CD4-positive, alpha-beta memory T cell (primary cell): ENCODE measurements around the gene LRRK2. TPM values are rescaled to one million over a fixed set of nuclear protein-coding genes. Genes with fewer than 3 reads are reported as not detected.
A peak's percentile ranks its signal among the peaks of the same experiment; 100 is the strongest.

Experiments
- CTCF ChIA-PET: fragments of 350-600 bp; sonication (Branson Sonifier 250); formaldehyde crosslinking; loops from one replicate; lab custom pipeline; 2021; ENCODE audit warnings: inconsistent platforms; ENCODE audit not compliant: partially characterized antibody; lab: Charles Lee
- POLR2A ChIA-PET: fragments of 350-600 bp; sonication (Branson Sonifier 250); formaldehyde crosslinking; loops from one replicate; lab custom pipeline; 2021; ENCODE audit not compliant: partially characterized antibody; lab: Charles Lee
- DNase-seq, 5 donors: peaks; one replicate each; pipeline versions ENCODE4 v3.0.0 to v3.0.0-alpha.2; 2020 to 2022; ENCODE audit warnings: mixed read lengths in 1 of 5
- H3K27ac ChIP-seq: one replicate; pipeline ENCODE4 v1.7.0; 2013; ENCODE audit warnings: low read depth, low read length
- H3K27me3 ChIP-seq: 2 replicates; pipeline ENCODE4 v1.7.0; 2013; ENCODE audit warnings: mild to moderate bottlenecking, low read length, moderate library complexity; ENCODE audit not compliant: insufficient read depth
- H3K36me3 ChIP-seq: 2 replicates; pipeline ENCODE4 v1.7.0; 2013; ENCODE audit warnings: mild to moderate bottlenecking, low read length, moderate library complexity; ENCODE audit not compliant: insufficient read depth
- H3K4me1 ChIP-seq: 2 replicates; pipeline ENCODE4 v1.7.0; 2013; ENCODE audit warnings: mild to moderate bottlenecking, low read length, moderate library complexity; ENCODE audit not compliant: insufficient read depth
- H3K4me3 ChIP-seq, 2 donors: one replicate each; pipeline ENCODE4 v1.7.0; 2013; ENCODE audit warnings: low read length in 2 of 2, mild to moderate bottlenecking in 1 of 2
- H3K9me3 ChIP-seq, 2 donors: one replicate each; pipeline ENCODE4 v1.7.0; 2013; ENCODE audit warnings: low read length in 2 of 2, control low read depth in 1 of 2; ENCODE audit not compliant: control insufficient read depth in 1 of 2
- H3K27ac Mint-ChIP-seq, 7 donors: one replicate each; pipeline ENCODE4 v1.8.0; 2020 to 2021; ENCODE audit warnings: mixed read lengths in 7 of 7, mild to moderate bottlenecking in 6 of 7, inconsistent platforms in 3 of 7, moderate library complexity in 3 of 7
- H3K27me3 Mint-ChIP-seq, 2 donors: one replicate each; pipeline ENCODE4 v1.8.0; 2020 to 2021; ENCODE audit warnings: mixed read lengths in 2 of 2
- H3K36me3 Mint-ChIP-seq, 2 donors: one replicate each; pipeline ENCODE4 v1.8.0; 2020 to 2021; ENCODE audit warnings: mixed read lengths in 2 of 2, inconsistent platforms in 1 of 2, mild to moderate bottlenecking in 1 of 2
- H3K4me1 Mint-ChIP-seq, 4 donors: one replicate each; pipeline ENCODE4 v1.8.0; 2020 to 2021; ENCODE audit warnings: mixed read lengths in 4 of 4, mild to moderate bottlenecking in 1 of 4
- H3K4me3 Mint-ChIP-seq, 8 donors: one replicate each; pipeline ENCODE4 v1.8.0; 2020 to 2021; ENCODE audit warnings: mixed read lengths in 8 of 8, mild to moderate bottlenecking in 7 of 8, moderate library complexity in 6 of 8, inconsistent platforms in 3 of 8
- H3K9me3 Mint-ChIP-seq, 8 donors: one replicate each; pipeline ENCODE4 v1.8.0; 2020 to 2021; ENCODE audit warnings: mixed read lengths in 8 of 8, mild to moderate bottlenecking in 5 of 8, inconsistent platforms in 3 of 8, moderate library complexity in 1 of 8
- intact Hi-C: fragments of 100-400 bp; cut with micrococcal nuclease; formaldehyde crosslinking; loops from one replicate; pipeline ENCODE4 v1.15.1; 2023
- polyA plus RNA-seq, 2 donors: library from polyadenylated mRNA; unstranded; fragments of 300-500 nt; fragmentation: Illumina TruSeq; gene quantifications; one replicate each; pipeline ENCODE4 v1.2.3, GENCODE V29; 2021
- total RNA-seq, 2 experiments: library from RNA; stranded (reverse); gene quantifications; one replicate each; pipeline ENCODE4 v1.2.3, GENCODE V29; 2021

The LRRK2 gene
- total and polyA plus RNA-seq, 4 experiments from 2014 or later, result 0.10 to 0.76 (median 0.39) TPM; not detected in 1

DNA sequence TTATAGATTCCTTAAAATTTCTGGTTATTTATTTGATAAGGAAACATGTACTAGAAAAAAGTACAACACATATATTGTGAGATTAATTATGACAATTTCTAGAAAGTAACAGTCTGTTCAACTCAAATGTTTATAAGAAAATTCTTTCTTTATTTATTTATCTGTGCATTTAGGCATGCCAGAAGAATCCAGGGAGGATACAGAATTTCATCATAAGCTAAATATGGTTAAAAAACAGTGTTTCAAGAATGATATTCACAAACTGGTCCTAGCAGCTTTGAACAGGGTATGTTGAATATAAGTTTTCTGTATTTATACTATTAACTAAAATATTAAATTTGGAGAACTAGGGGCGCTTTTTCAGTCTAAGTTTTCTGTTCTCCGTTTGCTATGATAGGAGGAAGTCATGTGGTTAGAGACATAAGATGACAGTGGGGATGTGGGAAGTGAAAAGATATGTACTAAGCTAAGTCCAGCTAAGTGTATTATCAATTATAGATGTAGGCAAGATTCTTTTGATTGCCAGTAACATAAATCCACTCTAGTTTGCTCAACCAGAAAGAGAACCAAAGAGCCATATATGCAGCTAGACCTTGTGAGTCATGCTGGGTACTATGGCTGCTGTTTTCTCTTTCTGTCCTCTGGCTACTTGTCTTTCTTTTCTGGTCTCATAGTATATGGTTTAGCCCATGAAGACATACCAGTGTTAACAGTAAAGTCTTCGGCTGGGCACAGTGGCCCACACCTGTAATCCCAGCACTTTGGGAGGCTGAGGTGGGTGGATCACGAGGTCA lies 39.0 kb downstream of the LRRK2 start:
- Mint-ChIP-seq H3K4me3 (no peak overlapping the region), H3K36me3 (no peaks in the 10 kb centered on the region), H3K9me3 (peaks cover 0 to 2% (median 0%) of the 10 kb centered on the region in 8 donors), H3K27me3 (peaks cover 0 to 3% of the 10 kb centered on the region in 2 donors), H3K4me1 (no peaks in the 10 kb centered on the region), H3K27ac (no peak overlapping the region)
- Histone ChIP-seq H3K4me1 (no peaks in the 10 kb centered on the region), H3K4me3 (no peak overlapping the region), H3K27me3 (no peaks in the 10 kb centered on the region), H3K27ac (no peak overlapping the region), H3K36me3 (no peaks in the 10 kb centered on the region), H3K9me3 (no peaks in the 10 kb centered on the region)
- POLR2A ChIA-PET, result no interaction called here
- intact Hi-C loops, result no loop called here
- DNase-seq, result peak in 1 of 5 donors; percentile 41
- CTCF ChIA-PET, result no interaction called here

DNA sequence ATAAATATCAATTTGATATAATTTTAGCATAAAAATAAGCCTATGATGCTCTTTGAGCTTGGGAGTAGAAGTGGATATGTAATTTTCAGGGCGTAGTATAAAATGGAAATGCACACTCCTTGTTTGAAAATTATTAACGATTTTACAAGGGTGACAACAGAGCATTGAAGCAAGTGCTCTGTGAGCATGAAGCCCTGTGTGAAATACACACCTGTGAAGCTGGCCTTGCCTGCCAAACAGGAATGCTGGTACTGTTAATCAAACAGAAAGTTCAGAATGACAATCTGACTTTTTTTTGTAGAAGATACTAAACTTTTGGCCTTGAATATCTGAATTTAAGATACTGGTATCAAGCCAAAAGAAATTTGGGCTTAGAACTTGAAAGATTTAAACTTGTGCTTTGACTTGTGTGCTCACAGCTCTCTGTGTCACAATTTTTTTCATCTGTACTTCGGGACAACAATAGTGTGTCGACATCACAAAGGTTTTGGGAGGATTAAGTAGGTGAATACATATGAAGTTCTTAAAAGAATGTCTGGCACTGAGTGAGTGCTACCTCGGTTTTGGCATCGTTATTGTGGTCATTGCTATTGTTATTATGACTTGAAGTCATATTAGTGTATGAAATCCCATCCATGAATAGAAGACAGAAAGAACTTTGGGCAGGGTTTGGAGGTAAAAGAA lies 47.3 kb downstream of the LRRK2 start:
- Histone ChIP-seq H3K27me3 (no peaks in the 10 kb centered on the region), H3K4me1 (no peaks in the 10 kb centered on the region), H3K9me3 (no peaks in the 10 kb centered on the region), H3K4me3 (no peak overlapping the region), H3K27ac (no peak overlapping the region), H3K36me3 (no peaks in the 10 kb centered on the region)
- peaks cover 0 to 5% (median 0%) of the 10 kb centered on the region in 8 donors for H3K9me3 Mint-ChIP-seq
- DNase-seq, result no peak
- no peak overlapping the region for H3K4me3 Mint-ChIP-seq
- ChIA-PET POLR2A (no interaction called here), CTCF (no interaction called here)
- H3K27ac Mint-ChIP-seq, result no peak overlapping the region
- H3K27me3 Mint-ChIP-seq, result no peaks in the 10 kb centered on the region
- H3K36me3 Mint-ChIP-seq, result no peaks in the 10 kb centered on the region
- intact Hi-C loops, result no loop called here
- H3K4me1 Mint-ChIP-seq, result no peaks in the 10 kb centered on the region

DNA sequence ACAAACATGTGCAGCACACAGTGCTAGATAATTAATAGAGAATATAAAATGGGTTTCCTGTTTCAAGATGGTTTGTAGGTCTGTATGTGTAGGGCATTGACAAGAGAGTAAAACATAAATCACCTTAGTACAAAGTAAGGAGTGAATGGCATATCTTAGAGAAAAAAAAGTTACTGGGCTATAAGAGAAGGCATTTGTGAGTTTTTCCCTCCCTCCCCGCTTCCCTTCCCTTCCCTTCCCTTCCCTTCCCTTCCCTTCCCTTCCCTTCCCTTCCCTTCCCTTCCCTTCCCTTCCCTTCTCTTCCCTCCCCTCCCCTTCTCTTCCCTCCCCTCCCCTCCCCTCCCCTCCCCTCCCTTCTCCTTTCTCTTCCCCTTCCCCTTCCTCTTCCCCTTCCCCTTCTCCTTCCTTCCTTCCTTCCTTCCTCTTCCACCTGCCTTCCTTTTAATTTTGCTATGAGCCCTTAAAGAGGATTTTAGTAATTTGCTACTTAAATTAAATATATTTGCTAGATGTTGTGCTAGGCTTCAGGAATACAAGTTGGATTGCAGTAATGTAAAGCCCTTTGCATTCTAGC lies 57.1 kb downstream of the LRRK2 start:
- Histone ChIP-seq H3K9me3 (no peaks in the 10 kb centered on the region), H3K27ac (no peak overlapping the region), H3K4me1 (no peaks in the 10 kb centered on the region), H3K36me3 (no peaks in the 10 kb centered on the region), H3K4me3 (no peak overlapping the region), H3K27me3 (no peaks in the 10 kb centered on the region)
- POLR2A ChIA-PET, result no interaction called here
- H3K36me3 Mint-ChIP-seq, result no peaks in the 10 kb centered on the region
- no peak overlapping the region for H3K27ac Mint-ChIP-seq
- H3K9me3 Mint-ChIP-seq, result peaks cover 0 to 2% (median 0%) of the 10 kb centered on the region in 8 donors
- H3K4me3 Mint-ChIP-seq, result no peak overlapping the region
- intact Hi-C loops, result no loop called here
- CTCF ChIA-PET, result no interaction called here
- no peak for DNase-seq
- no peaks in the 10 kb centered on the region for H3K4me1 Mint-ChIP-seq
- peaks cover 0 to 2% of the 10 kb centered on the region in 2 donors for H3K27me3 Mint-ChIP-seq

DNA sequence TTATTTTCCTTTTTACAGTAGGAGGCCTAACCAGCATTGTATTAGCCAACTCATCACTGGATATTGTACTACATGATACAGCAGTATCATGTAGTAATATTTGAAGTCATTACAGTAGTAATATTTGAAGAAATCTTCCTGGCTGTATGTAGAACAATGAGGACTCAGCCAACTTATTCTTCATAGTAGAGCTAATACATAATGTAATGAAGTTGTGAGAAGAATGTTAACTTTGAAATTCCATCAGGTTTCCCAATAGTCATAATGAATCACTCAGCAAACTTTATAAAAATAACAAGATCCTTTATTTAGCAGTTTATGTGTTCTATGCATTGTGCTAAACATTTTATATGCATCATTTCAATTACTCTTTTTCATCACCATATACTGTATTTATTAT lies 61.8 kb downstream of the LRRK2 start:
- Mint-ChIP-seq H3K9me3 (peaks cover 0 to 6% (median under 1%) of the 10 kb centered on the region in 8 donors), H3K27ac (no peak overlapping the region), H3K4me3 (no peak overlapping the region), H3K4me1 (no peaks in the 10 kb centered on the region), H3K27me3 (no peaks in the 10 kb centered on the region), H3K36me3 (no peaks in the 10 kb centered on the region)
- ChIA-PET POLR2A (no interaction called here), CTCF (no interaction called here)
- H3K27me3 ChIP-seq, result no peaks in the 10 kb centered on the region
- H3K4me3 ChIP-seq, result no peak overlapping the region
- H3K36me3 ChIP-seq, result no peaks in the 10 kb centered on the region
- no peak for DNase-seq
- intact Hi-C loops, result no loop called here
- no peaks in the 10 kb centered on the region for H3K9me3 ChIP-seq
- no peak overlapping the region for H3K27ac ChIP-seq
- H3K4me1 ChIP-seq, result no peaks in the 10 kb centered on the region

DNA sequence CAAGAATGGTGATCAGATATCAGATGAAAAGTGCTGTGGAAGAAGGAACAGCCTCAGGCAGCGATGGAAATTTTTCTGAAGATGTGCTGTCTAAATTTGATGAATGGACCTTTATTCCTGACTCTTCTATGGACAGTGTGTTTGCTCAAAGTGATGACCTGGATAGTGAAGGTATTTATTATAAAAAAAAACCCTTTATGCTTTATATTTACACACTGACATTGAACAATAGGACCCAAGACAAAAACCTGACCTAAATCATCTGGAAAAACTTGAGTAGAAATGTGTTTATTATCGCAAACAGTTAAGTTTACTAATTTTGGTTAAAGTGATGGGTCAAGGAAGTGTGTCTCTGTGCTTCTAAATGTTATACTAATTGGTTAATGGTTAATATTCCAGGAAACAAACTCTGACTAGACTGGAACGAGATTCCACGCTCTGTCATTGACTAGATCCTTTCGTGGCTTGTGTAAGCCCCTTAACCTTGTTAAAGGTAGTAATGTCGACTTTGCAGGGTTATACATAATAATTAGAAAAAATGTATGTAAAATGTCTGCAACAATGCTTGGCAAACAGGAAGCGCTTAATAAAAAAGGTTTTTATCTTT lies 62.7 kb downstream of the LRRK2 start:
- DNase-seq, result no peak
- no peaks in the 10 kb centered on the region for H3K36me3 Mint-ChIP-seq
- H3K27ac Mint-ChIP-seq, result no peak overlapping the region
- Histone ChIP-seq H3K27ac (no peak overlapping the region), H3K36me3 (no peaks in the 10 kb centered on the region), H3K4me1 (no peaks in the 10 kb centered on the region), H3K27me3 (no peaks in the 10 kb centered on the region), H3K4me3 (no peak overlapping the region), H3K9me3 (no peaks in the 10 kb centered on the region)
- CTCF ChIA-PET, result no interaction called here
- POLR2A ChIA-PET, result no interaction called here
- H3K9me3 Mint-ChIP-seq, result peaks cover 0 to 6% (median under 1%) of the 10 kb centered on the region in 8 donors
- H3K4me1 Mint-ChIP-seq, result no peaks in the 10 kb centered on the region
- no peak overlapping the region for H3K4me3 Mint-ChIP-seq
- H3K27me3 Mint-ChIP-seq, result no peaks in the 10 kb centered on the region
- intact Hi-C loops, result no loop called here

DNA sequence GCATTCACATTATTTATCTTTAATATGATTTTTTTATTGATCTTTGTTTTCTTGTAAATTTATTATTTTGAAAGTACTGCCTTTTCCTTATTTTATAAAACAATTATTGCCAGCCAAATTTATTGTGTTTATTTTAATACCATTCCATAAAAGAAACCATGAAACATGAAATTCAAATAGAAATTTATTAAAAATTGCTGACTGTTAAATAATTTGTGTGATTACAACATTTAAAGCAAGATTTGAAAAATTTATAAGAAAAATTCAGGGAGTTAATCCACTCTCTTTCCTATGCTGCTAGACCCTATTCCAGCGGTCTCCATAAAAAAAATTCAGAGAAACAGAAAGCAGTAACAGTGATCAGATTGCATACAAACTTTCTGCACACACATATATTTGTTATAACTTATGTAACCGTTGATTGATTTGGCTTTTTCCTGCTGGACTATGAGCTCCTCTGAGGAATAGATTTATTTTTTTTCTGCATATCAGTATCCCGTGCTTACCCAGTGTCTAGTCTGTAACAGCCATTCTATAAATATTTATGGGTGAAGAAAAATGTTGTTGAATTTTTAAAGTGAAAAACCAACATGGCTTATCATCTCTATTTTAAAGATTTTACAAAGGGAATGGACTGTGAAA lies 68.1 kb downstream of the LRRK2 start:
- Mint-ChIP-seq H3K36me3 (no peaks in the 10 kb centered on the region), H3K4me1 (no peaks in the 10 kb centered on the region), H3K9me3 (peaks cover 0 to 6% (median under 1%) of the 10 kb centered on the region in 8 donors), H3K27me3 (peaks cover 0 to 5% of the 10 kb centered on the region in 2 donors), H3K27ac (no peak overlapping the region), H3K4me3 (no peak overlapping the region)
- DNase-seq, result no peak
- Histone ChIP-seq H3K36me3 (no peaks in the 10 kb centered on the region), H3K27me3 (no peaks in the 10 kb centered on the region), H3K4me1 (no peaks in the 10 kb centered on the region), H3K9me3 (no peaks in the 10 kb centered on the region), H3K4me3 (no peak overlapping the region), H3K27ac (no peak overlapping the region)
- intact Hi-C loops, result no loop called here
- POLR2A ChIA-PET, result no interaction called here
- CTCF ChIA-PET, result no interaction called here

DNA sequence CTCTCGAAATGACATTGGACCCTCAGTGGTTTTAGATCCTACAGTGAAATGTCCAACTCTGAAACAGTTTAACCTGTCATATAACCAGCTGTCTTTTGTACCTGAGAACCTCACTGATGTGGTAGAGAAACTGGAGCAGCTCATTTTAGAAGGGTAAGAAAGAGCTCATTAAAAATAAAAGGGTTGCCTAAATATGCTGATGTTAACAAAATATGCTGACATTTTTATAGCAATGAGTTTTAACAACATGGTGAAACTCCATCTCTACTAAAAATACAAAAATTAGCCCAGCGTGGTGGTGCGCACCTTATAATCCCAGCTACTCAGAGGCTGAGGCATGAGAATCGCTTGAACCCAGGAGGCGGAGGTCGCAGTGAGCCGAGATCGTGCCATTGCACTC lies 73.5 kb downstream of the LRRK2 start:
- DNase-seq, result no peak
- ChIA-PET POLR2A (no interaction called here), CTCF (no interaction called here)
- H3K4me1 ChIP-seq, result no peaks in the 10 kb centered on the region
- Mint-ChIP-seq H3K27me3 (peaks cover 0 to 6% of the 10 kb centered on the region in 2 donors), H3K27ac (no peak overlapping the region), H3K4me3 (no peak overlapping the region), H3K9me3 (no peaks in the 10 kb centered on the region), H3K36me3 (no peaks in the 10 kb centered on the region), H3K4me1 (no peaks in the 10 kb centered on the region)
- H3K36me3 ChIP-seq, result no peaks in the 10 kb centered on the region
- no peaks in the 10 kb centered on the region for H3K27me3 ChIP-seq
- H3K4me3 ChIP-seq, result no peak overlapping the region
- no peaks in the 10 kb centered on the region for H3K9me3 ChIP-seq
- intact Hi-C loops, result no loop called here
- H3K27ac ChIP-seq, result no peak overlapping the region
